Thyroid gland (tissue), 4 donors: ENCODE results near the gene GPR143. TPM values are rescaled to one million over a fixed set of nuclear protein-coding genes. Genes with fewer than 3 reads are reported as not detected.

Experiments
- DNase-seq, 2 donors: peaks; one replicate each; pipeline ENCODE4 v3.0.0-alpha.2; 2019
- H3K27ac ChIP-seq, 3 donors: fragments of 200-600 bp; sonication (generic); 1 replicate in 2 of 3; 2 replicates in 1 of 3; pipeline ENCODE4 v1.5.1; 2016 to 2019; ENCODE audit warnings: mild to moderate bottlenecking in 1 of 3, moderate library complexity in 1 of 3
- H3K27me3 ChIP-seq: fragments of 200-600 bp; sonication (generic); one replicate; pipeline ENCODE4 v1.5.1; 2019
- H3K36me3 ChIP-seq, 2 donors: fragments of 200-600 bp; sonication (generic); one replicate each; pipeline ENCODE4 v1.5.1; 2016 to 2019
- H3K4me1 ChIP-seq, 2 donors: fragments of 200-600 bp; sonication (generic); one replicate each; pipeline ENCODE4 v1.5.1; 2017 to 2019
- H3K4me3 ChIP-seq, 3 donors: fragments of 200-600 bp; sonication (generic); replicated peaks in 1 of 3; 1 replicate in 2 of 3; 2 replicates in 1 of 3; pipeline ENCODE4 v1.5.1; 2016; ENCODE audit warnings: mild to moderate bottlenecking in 1 of 3
- H3K9me3 ChIP-seq: fragments of 200-600 bp; sonication (generic); one replicate; pipeline ENCODE4 v1.5.1; 2017
- CTCF ChIP-seq, 6 experiments: fragments of 200-600 bp in 3 of 6; fragments of 450-650 bp in 3 of 6; sonication (generic) in 3 of 6; IDR thresholded peaks; one replicate each; pipeline ENCODE4 v1.5.1; 2016 to 2019; ENCODE audit warnings: antibody characterized with exemption in 6 of 6, mild to moderate bottlenecking in 2 of 6, inconsistent platforms in 1 of 6, moderate library complexity in 1 of 6
- POLR2A ChIP-seq, 2 donors: fragments of 450-650 bp; IDR thresholded peaks; one replicate each; pipeline ENCODE4 v1.6.1; 2017; ENCODE audit warnings: antibody characterized with exemption in 2 of 2, mild to moderate bottlenecking in 2 of 2, moderate library complexity in 1 of 2
- WGBS, 2 donors: methylation state at CpG; one replicate each; pipeline ENCODE4 v1.1.5; 2017; 5-methylcytosine and 5-hydroxymethylcytosine counted together
- intact Hi-C: fragments of 100-400 bp; cut with DNase I; formaldehyde crosslinking; loops from one replicate; pipeline ENCODE4 v1.15.1; 2023
- total RNA-seq, 4 donors: library from RNA; depleted of rRNA; stranded (reverse); fragments of >200 nt; gene quantifications; one replicate each; pipeline ENCODE4 v1.2.3, GENCODE V29; 2016

The GPR143 gene
- total RNA-seq, 4 donors from 2014 or later = 1.7 to 4.9 (median 3.4) TPM

GRCh38 chrX:9688833-9689232, 76.8 kb downstream of the GPR143 start:
- no peaks in the 10 kb centered on the region for H3K36me3 ChIP-seq
- no peaks in the 10 kb centered on the region for H3K9me3 ChIP-seq
- DNase-seq = no peak
- H3K27ac ChIP-seq = no peak overlapping the region
- 94 to 96% methylated on average over 13 to 15 of the region's 24 CpGs for WGBS, 2 donors
- H3K4me3 ChIP-seq = no peak overlapping the region
- no peaks in the 10 kb centered on the region for H3K27me3 ChIP-seq
- intact Hi-C loops = no loop called here
- TF ChIP-seq CTCF (IDR thresholded peaks at IDR 0.05) (no peak), POLR2A (IDR thresholded peaks at IDR 0.05) (no peak)
- H3K4me1 ChIP-seq = no peaks in the 10 kb centered on the region

- Histone ChIP-seq H3K27me3 (no peaks in the 10 kb centered on the region), H3K4me3 (no peak overlapping the region), H3K27ac (no peak overlapping the region), H3K36me3 (no peaks in the 10 kb centered on the region), H3K4me1 (no peaks in the 10 kb centered on the region), H3K9me3 (no peaks in the 10 kb centered on the region)
- WGBS, 2 donors = 97% methylated on average over 14 to 27 of the region's 27 CpGs
- TF ChIP-seq POLR2A (IDR thresholded peaks at IDR 0.05) = no peak
- TF ChIP-seq CTCF (IDR thresholded peaks at IDR 0.05) = no peak
- intact Hi-C loops = no loop called here
- DNase-seq = no peak
Observed at GRCh38 chrX:9687899-9688298, 77.7 kb downstream of the GPR143 start.

GRCh38 chrX:9683350-9683749, 82.3 kb downstream of the GPR143 start:
- Histone ChIP-seq H3K36me3 (no peaks in the 10 kb centered on the region), H3K9me3 (no peaks in the 10 kb centered on the region), H3K27ac (no peak overlapping the region), H3K4me1 (no peaks in the 10 kb centered on the region), H3K4me3 (no peak overlapping the region), H3K27me3 (no peaks in the 10 kb centered on the region)
- no peak for DNase-seq
- intact Hi-C loops = no loop called here
- WGBS, 2 donors = 95 to 97% methylated on average over 7 to 9 of the region's 9 CpGs
- TF ChIP-seq CTCF (IDR thresholded peaks at IDR 0.05) (no peak), POLR2A (IDR thresholded peaks at IDR 0.05) (no peak)

- Histone ChIP-seq H3K36me3 (no peaks in the 10 kb centered on the region), H3K4me1 (no peaks in the 10 kb centered on the region), H3K4me3 (no peak overlapping the region), H3K27ac (no peak overlapping the region), H3K27me3 (no peaks in the 10 kb centered on the region), H3K9me3 (no peaks in the 10 kb centered on the region)
- no peak for DNase-seq
- WGBS, 2 donors = 96 to 100% methylated on average over 3 to 6 of the region's 6 CpGs
- intact Hi-C loops = no loop called here
- TF ChIP-seq POLR2A (IDR thresholded peaks at IDR 0.05) (no peak), CTCF (IDR thresholded peaks at IDR 0.05) (no peak)
Observed at GRCh38 chrX:9682861-9683260, 82.8 kb downstream of the GPR143 start.

- intact Hi-C loops = no loop called here
- Histone ChIP-seq H3K4me3 (no peak overlapping the region), H3K4me1 (no peaks in the 10 kb centered on the region), H3K27ac (no peak overlapping the region), H3K27me3 (no peaks in the 10 kb centered on the region), H3K9me3 (no peaks in the 10 kb centered on the region), H3K36me3 (no peaks in the 10 kb centered on the region)
- DNase-seq = no peak
- TF ChIP-seq CTCF (IDR thresholded peaks at IDR 0.05) = no peak
- no peak for TF ChIP-seq POLR2A (IDR thresholded peaks at IDR 0.05)
- WGBS, 2 donors = 80 to 84% methylated on average over 10 of the region's 10 CpGs
Observed at GRCh38 chrX:9682456-9682855, 83.2 kb downstream of the GPR143 start.
